Measurements from ENCODE around the gene TNS3. TPM values are rescaled to one million over a fixed set of nuclear protein-coding genes. Genes with fewer than 3 reads are reported as not detected.

The TNS3 gene
- total and polyA plus RNA-seq, 9 donors = 20.2 to 49.1 (median 29.7) TPM

- Histone ChIP-seq H3K9me3 (replicated peaks; ENCODE audit: control insufficient read depth, low read depth, low read length) (no peaks in the 10 kb centered on the region), H3K4me3 (ENCODE audit: low read length) (no peak overlapping the region), H3K27me3 (ENCODE audit: control insufficient read depth, insufficient read depth, low read length) (no peaks in the 10 kb centered on the region), H3K4me1 (ENCODE audit: control insufficient read depth, insufficient read depth, low read length) (peaks cover 63% of the 10 kb centered on the region), H3K36me3 (ENCODE audit: control insufficient read depth, insufficient read depth, low read length) (no peaks in the 10 kb centered on the region), H3K27ac (ENCODE audit: low read length) (peak overlapping the region; percentile 63)
- DNase-seq = no peak
- WGBS (ENCODE audit: insufficient coverage) = 84% methylated on average over 3 of the region's 9 CpGs
Observed at GRCh38 chr7:47485640-47486435, 96.1 kb downstream of the TNS3 start.

DNA sequence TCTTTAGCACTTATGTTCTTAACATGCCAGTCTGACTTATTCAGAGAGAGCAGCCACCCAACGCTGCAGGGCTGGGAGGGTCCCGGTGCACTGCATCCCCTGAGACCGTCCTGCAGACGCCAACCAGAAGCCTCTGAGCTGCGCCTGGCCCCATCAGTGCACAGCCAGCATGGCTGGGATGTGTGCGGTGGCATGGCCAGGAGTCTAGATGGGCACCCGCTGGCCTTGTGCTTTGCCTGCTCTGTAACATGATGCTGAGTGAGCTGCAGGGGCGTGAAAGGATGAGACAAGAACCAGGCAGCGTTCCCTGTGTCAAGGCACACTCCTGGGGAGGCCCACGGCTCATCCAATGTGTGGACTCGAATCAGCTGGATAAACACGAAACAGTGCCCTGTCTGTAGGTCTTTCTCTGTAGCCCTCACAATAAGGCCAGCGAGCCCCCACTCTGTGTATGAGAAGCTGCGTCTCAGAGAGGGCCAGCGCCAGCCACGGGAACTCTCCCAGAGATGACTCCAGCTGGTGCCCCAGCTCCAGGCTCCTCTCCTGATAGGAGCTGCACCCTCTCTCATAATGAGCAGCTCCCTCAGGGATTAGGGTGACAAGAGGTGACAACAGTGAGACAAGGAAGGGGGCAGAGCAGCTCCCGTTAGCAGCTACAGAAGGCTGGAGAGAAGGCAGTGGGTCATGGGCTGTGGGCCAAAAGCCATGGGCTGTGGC lies 96.8 kb downstream of the TNS3 start:
- Histone ChIP-seq H3K4me1 (ENCODE audit: control insufficient read depth, insufficient read depth, low read length) (peaks cover 61% of the 10 kb centered on the region), H3K27ac (ENCODE audit: low read length) (peak overlapping the region; percentile 63), H3K4me3 (ENCODE audit: low read length) (no peak overlapping the region), H3K9me3 (replicated peaks; ENCODE audit: control insufficient read depth, low read depth, low read length) (no peaks in the 10 kb centered on the region), H3K27me3 (ENCODE audit: control insufficient read depth, insufficient read depth, low read length) (no peaks in the 10 kb centered on the region), H3K36me3 (ENCODE audit: control insufficient read depth, insufficient read depth, low read length) (no peaks in the 10 kb centered on the region)
- peak; percentile 55 for DNase-seq
- WGBS (ENCODE audit: insufficient coverage) = 78% methylated on average over 12 of the region's 17 CpGs

DNA sequence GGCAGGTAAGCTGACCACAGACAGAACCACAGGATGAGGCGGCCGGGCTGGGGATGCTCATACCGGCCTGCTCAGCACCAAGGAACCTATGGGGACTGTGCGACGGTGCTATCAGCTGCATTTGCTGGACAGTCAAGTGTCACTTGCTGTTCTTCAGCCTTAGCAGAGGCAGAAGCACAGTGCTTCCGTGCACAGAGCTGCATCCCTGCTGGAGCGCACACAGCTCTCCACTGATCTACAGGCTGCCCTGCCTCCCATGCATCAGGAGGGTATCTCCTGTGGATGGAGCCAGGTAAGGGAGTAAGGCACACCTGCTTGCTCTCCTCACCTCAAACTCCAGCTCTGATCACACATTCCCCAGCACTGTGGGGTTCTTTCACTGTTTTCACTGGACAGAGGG lies 97.5 kb downstream of the TNS3 start:
- Histone ChIP-seq H3K27ac (ENCODE audit: low read length) (no peak overlapping the region), H3K4me1 (ENCODE audit: control insufficient read depth, insufficient read depth, low read length) (peaks cover 59% of the 10 kb centered on the region), H3K36me3 (ENCODE audit: control insufficient read depth, insufficient read depth, low read length) (peaks cover 3% of the 10 kb centered on the region), H3K9me3 (replicated peaks; ENCODE audit: control insufficient read depth, low read depth, low read length) (no peaks in the 10 kb centered on the region), H3K27me3 (ENCODE audit: control insufficient read depth, insufficient read depth, low read length) (no peaks in the 10 kb centered on the region), H3K4me3 (ENCODE audit: low read length) (no peak overlapping the region)
- DNase-seq = no peak
- WGBS (ENCODE audit: insufficient coverage) = 90% methylated on average over 6 of the region's 7 CpGs

DNA sequence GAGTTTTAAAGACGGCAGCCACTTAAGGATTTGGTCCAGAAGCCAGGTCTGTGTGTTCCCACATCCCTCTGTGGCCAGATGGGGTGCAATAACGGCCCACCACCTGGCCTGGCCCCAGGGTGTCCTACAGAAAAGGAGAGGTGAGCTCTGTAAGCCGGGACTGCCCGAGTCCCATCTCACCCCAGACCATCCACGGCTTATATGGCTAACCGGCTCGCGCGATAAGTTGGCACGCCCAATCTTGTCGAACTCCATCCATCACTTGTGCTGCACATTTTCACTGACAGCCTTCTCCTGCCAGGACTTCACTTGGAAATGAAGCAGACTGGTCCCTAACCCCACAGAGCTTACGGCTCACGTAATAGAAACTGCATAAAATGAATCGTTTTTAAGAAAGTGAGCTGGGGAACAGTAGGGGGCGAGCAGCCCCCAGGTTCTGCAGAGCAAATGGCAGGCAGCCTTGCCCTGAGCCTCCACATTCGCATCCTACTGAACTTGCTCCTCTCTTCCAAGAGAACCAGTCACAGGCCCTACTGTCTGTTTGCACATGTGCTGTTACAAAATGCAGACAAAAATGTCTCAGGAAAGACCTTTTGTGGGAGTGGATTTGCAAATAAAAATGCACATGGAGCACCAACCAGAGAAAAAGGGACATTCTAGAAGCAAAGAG lies 98.2 kb downstream of the TNS3 start:
- WGBS (ENCODE audit: insufficient coverage) = 74% methylated on average over 12 of the region's 16 CpGs
- peak; percentile 66 for DNase-seq
- no peak overlapping the region for H3K4me3 ChIP-seq (ENCODE audit: low read length)
- peaks cover 55% of the 10 kb centered on the region for H3K4me1 ChIP-seq (ENCODE audit: control insufficient read depth, insufficient read depth, low read length)
- H3K27ac ChIP-seq (ENCODE audit: low read length) = no peak overlapping the region
- no peaks in the 10 kb centered on the region for H3K27me3 ChIP-seq (ENCODE audit: control insufficient read depth, insufficient read depth, low read length)
- H3K36me3 ChIP-seq (ENCODE audit: control insufficient read depth, insufficient read depth, low read length) = peaks cover 3% of the 10 kb centered on the region
- no peaks in the 10 kb centered on the region for H3K9me3 ChIP-seq (replicated peaks; ENCODE audit: control insufficient read depth, low read depth, low read length)

DNA sequence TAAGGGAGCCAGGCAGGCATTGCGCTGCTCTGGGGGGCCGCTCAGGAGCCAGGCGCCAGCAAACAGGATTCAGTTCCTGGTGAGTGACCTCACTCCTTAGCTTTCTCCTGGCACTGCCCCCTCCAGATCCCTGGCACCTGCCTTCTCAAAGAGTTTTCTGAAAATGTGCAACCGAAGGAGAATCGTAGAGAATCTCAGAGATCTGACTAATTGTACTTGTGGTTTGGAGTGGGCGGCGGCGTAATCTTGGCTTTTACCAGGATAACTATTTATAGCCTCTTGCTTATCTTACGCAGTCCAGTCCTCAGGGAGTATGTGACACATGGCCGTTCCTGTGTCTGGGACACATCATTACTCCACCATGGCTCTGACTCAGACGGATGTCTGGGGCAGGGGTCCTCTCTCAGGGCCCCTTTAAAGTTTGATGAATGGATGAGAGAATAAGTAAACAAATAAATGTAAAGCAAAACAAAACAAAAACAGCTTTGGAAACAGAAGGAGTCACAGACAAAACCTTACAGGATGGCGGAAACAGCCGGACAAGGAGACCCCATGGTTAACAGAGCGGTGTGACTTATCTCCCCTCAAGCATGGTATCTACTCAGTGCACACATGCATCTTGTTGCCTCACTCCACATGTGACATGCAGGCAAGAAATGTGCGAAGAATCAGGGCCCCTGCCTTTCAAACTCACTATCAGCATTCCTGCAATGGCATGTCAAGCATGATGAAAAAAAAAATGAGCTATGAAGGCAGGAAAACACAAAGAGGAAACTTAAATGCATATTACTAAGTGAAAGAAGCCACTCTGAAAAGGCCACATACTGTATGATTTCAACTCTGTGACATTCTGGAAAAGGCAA lies 99.7 kb downstream of the TNS3 start:
- DNase-seq = peak; percentile 62
- Histone ChIP-seq H3K27me3 (ENCODE audit: control insufficient read depth, insufficient read depth, low read length) (no peaks in the 10 kb centered on the region), H3K27ac (ENCODE audit: low read length) (peak overlapping the region; percentile 55), H3K9me3 (replicated peaks; ENCODE audit: control insufficient read depth, low read depth, low read length) (no peaks in the 10 kb centered on the region), H3K36me3 (ENCODE audit: control insufficient read depth, insufficient read depth, low read length) (peaks cover 3% of the 10 kb centered on the region), H3K4me1 (ENCODE audit: control insufficient read depth, insufficient read depth, low read length) (peaks cover 53% of the 10 kb centered on the region), H3K4me3 (ENCODE audit: low read length) (no peak overlapping the region)
- WGBS (ENCODE audit: insufficient coverage) = 62% methylated on average over 5 of the region's 15 CpGs

DNA sequence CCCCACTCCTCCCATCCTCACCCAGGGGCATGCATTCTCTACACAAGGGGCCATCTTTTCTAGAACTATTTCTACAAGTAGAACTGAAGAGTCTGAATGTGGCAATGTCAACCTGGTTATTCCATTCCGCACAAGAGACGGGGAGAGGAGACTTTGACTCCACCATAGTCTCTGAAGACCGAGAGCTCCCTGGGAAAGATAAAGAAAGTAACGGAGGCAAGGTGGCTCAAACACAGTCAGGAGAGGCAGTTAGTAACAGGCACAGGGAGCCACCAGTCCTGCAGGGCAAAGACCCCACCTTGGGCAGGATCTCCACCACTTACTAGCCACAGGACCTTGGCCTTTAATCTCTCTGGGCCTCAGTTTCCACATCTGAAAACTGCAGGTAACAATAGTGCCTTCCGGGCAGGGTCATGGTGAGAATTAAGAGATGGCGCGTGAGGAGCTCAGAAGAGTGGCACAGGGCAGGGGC lies 100.3 kb downstream of the TNS3 start:
- H3K9me3 ChIP-seq (replicated peaks; ENCODE audit: control insufficient read depth, low read depth, low read length) = no peaks in the 10 kb centered on the region
- peak overlapping the region; percentile 55 for H3K27ac ChIP-seq (ENCODE audit: low read length)
- no peak for DNase-seq
- 94% methylated on average over 6 of the region's 7 CpGs for WGBS (ENCODE audit: insufficient coverage)
- no peaks in the 10 kb centered on the region for H3K27me3 ChIP-seq (ENCODE audit: control insufficient read depth, insufficient read depth, low read length)
- H3K4me3 ChIP-seq (ENCODE audit: low read length) = no peak overlapping the region
- peaks cover 3% of the 10 kb centered on the region for H3K36me3 ChIP-seq (ENCODE audit: control insufficient read depth, insufficient read depth, low read length)
- H3K4me1 ChIP-seq (ENCODE audit: control insufficient read depth, insufficient read depth, low read length) = peaks cover 53% of the 10 kb centered on the region

DNA sequence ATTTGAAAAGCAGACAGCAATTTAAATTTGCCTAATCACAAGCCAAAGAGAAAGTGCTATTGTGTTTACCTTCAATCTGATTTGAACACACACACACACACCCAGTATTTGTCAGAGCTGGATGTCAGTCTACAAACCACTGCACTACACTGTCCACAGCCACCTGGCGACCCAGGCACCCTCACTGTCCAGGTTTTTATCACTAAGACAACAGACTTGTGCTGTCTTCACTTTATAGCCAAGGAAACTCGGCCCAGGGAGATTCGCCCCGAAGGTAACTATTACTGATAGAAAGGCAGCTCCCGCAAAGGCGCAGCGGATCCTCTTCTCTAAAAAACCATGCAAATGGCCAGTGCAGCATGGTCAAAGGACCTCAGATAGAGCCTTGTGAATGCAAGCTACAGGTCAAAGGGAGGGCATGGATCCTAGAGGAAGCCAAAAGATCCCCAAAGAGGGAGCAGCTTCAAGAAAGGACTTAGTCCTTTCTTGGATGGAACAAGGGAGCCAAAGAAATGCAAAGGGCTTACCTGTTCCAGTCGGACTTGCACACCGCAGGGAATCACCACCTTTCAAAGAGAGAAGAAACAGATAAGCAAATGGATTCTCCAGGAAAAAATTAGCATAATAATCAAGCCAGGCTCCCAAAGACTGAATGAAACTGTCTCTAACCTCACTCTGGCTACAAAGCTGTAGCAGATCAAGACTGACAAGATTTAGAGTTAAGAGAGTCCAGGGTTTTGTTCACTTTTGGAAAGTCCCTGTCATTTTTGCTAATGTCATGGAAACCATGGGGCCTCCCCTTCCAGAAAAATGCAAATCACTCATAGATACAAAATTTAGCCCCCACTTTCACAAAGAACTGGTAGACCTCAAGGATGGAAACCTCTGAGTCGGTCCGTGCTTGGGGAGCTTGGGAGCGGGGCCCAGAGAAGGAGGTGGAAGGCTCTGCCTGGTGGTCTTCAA lies 101.1 kb downstream of the TNS3 start:
- WGBS (ENCODE audit: insufficient coverage) = 80% methylated on average over 2 of the region's 12 CpGs
- no peaks in the 10 kb centered on the region for H3K27me3 ChIP-seq (ENCODE audit: control insufficient read depth, insufficient read depth, low read length)
- no peak overlapping the region for H3K27ac ChIP-seq (ENCODE audit: low read length)
- no peaks in the 10 kb centered on the region for H3K9me3 ChIP-seq (replicated peaks; ENCODE audit: control insufficient read depth, low read depth, low read length)
- no peak for DNase-seq
- peaks cover 53% of the 10 kb centered on the region for H3K4me1 ChIP-seq (ENCODE audit: control insufficient read depth, insufficient read depth, low read length)
- no peak overlapping the region for H3K4me3 ChIP-seq (ENCODE audit: low read length)
- H3K36me3 ChIP-seq (ENCODE audit: control insufficient read depth, insufficient read depth, low read length) = peaks cover 3% of the 10 kb centered on the region

DNA sequence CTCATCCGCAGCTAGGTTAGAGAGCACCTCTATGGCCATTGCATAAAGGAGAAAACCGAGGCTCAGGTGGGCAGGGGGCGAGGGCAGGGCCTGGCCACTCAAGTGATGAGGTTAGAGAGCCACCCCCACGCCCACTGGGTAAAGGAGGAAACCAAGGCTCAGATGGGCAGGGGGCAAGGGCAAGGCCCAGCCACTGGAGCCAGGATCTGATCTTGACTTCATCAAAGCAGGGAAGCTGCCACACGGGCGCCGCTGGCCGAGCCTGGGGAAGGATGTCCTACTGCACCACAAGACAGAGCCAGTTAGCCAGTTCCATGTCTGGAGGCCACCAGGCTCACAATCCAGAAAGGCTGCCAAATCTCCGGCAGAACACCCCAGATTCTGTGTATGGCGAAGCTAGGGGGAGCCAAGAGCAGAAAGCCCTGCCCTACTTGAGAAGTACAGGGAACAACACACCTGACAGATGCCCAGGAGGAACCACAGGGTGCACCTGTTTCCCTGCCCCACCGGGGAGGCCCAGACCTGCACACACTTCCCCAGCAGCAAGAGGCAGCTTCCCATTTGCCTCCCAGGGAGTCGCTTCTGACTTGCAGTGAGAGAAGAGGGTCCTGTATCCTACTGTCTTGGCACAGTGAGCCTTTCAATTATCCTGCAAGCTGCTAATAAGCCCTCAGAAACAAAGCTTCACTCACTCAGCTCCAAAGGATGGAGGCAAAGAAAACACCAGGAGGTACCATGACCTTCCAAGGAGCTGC lies 101.9 kb downstream of the TNS3 start:
- 86% methylated on average over 6 of the region's 12 CpGs for WGBS (ENCODE audit: insufficient coverage)
- H3K27ac ChIP-seq (ENCODE audit: low read length) = no peak overlapping the region

More for the DNA sequence above, 101.9 kb downstream of the TNS3 start:
- Histone ChIP-seq H3K9me3 (replicated peaks; ENCODE audit: control insufficient read depth, low read depth, low read length) (no peaks in the 10 kb centered on the region), H3K4me3 (ENCODE audit: low read length) (no peak overlapping the region), H3K27me3 (ENCODE audit: control insufficient read depth, insufficient read depth, low read length) (no peaks in the 10 kb centered on the region), H3K36me3 (ENCODE audit: control insufficient read depth, insufficient read depth, low read length) (peaks cover 3% of the 10 kb centered on the region), H3K4me1 (ENCODE audit: control insufficient read depth, insufficient read depth, low read length) (peaks cover 53% of the 10 kb centered on the region)
- DNase-seq = no peak
